ENCODE data around the gene ATP8B3. TPM values are rescaled to one million over a fixed set of nuclear protein-coding genes. Genes with fewer than 3 reads are reported as not detected.

ATP8B3 gene
- total RNA-seq, 1 donor from 2014 or later = 2.5 TPM

DNA sequence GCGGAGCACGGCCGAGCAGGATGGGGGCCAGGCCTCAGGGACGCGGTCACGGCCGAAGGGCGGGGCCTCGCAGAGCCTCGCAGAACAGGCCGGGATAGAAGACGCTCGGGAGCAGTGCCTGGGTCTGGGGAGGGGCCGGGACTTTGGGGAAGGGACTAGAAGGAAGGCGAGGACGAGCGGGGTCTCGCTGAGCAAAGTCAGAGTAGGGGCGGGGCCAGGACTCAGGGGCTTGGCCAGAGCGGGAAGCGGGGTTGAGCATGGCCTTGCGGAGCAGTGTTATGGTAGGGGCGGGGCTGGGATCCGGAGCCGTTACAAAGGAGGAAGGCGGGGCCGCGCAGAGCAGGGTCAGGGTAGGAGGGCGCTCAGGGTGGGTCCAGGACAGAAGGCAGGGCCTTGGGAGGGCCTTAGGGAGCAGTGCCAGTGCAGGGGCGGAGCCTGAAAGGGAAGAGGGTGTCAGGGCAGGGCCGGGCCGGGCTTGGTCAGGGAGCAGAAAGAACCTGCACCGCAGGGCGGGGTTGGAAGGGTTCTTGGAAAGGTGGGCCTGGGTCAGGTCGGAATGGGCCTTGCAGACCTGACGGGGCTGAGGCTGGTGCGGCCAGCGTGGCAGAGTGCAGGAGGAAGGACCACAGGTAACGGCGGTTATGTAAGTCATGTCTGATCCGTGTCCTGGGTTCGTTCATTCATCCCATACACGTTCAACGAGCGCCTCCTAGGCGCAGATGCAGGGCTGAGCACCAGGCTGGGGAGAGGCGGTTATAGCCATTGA lies 533 bp upstream of the ATP8B3 start:
- H3K9me3 Mint-ChIP-seq (ENCODE audit: unreplicated experiment) = peaks cover 8% of the 10 kb centered on the region
- TF ChIP-seq, protein P1, sequence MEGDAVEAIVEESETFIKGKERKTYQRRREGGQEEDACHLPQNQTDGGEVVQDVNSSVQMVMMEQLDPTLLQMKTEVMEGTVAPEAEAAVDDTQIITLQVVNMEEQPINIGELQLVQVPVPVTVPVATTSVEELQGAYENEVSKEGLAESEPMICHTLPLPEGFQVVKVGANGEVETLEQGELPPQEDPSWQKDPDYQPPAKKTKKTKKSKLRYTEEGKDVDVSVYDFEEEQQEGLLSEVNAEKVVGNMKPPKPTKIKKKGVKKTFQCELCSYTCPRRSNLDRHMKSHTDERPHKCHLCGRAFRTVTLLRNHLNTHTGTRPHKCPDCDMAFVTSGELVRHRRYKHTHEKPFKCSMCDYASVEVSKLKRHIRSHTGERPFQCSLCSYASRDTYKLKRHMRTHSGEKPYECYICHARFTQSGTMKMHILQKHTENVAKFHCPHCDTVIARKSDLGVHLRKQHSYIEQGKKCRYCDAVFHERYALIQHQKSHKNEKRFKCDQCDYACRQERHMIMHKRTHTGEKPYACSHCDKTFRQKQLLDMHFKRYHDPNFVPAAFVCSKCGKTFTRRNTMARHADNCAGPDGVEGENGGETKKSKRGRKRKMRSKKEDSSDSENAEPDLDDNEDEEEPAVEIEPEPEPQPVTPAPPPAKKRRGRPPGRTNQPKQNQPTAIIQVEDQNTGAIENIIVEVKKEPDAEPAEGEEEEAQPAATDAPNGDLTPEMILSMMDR (IDR thresholded peaks at IDR 0.05; ENCODE audit: partially characterized antibody, unreplicated experiment) = no peak

DNA sequence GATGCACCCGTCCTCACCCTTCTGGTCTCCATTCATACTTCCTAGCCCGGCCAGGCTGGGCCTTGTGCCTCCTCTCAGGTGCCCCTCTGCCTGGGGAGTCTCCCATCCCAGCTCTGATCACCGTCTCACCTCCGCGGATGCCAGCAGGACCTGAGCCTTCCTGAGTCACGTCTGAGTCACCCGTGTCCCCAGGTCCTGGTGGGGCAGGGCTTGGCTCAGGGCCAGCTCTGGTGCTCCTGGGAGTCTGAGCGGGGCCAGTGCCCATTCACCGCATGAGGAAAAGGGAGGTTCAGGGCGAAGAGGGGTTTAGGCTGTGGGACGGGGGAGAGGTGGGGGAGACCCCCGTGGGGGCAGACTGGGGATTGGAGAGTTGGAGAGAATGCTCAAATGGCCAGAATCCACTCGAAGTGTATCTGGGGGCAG lies 593 bp downstream of the ATP8B3 start:
- Mint-ChIP-seq H3K27ac (ENCODE audit: unreplicated experiment) (no peak overlapping the region), H3K36me3 (ENCODE audit: unreplicated experiment) (no peaks in the 10 kb centered on the region), H3K4me1 (ENCODE audit: low read depth, unreplicated experiment) (peaks cover 2% of the 10 kb centered on the region), H3K27me3 (ENCODE audit: unreplicated experiment) (peaks cover 11% of the 10 kb centered on the region), H3K4me3 (ENCODE audit: unreplicated experiment) (no peak overlapping the region), H3K9me3 (ENCODE audit: unreplicated experiment) (peaks cover 8% of the 10 kb centered on the region)
- peak; percentile 21 for DNase-seq
- TF ChIP-seq, protein P1 (IDR thresholded peaks at IDR 0.05; ENCODE audit: partially characterized antibody, unreplicated experiment) = no peak

More for the DNA sequence above, 533 bp upstream of the ATP8B3 start:
- peak; percentile 94 for DNase-seq
- Mint-ChIP-seq H3K4me1 (ENCODE audit: low read depth, unreplicated experiment) (peaks cover 2% of the 10 kb centered on the region), H3K4me3 (ENCODE audit: unreplicated experiment) (peak overlapping the region; percentile 93), H3K27ac (ENCODE audit: unreplicated experiment) (peak overlapping the region; percentile 89), H3K27me3 (ENCODE audit: unreplicated experiment) (peaks cover 11% of the 10 kb centered on the region), H3K36me3 (ENCODE audit: unreplicated experiment) (no peaks in the 10 kb centered on the region)

DNA sequence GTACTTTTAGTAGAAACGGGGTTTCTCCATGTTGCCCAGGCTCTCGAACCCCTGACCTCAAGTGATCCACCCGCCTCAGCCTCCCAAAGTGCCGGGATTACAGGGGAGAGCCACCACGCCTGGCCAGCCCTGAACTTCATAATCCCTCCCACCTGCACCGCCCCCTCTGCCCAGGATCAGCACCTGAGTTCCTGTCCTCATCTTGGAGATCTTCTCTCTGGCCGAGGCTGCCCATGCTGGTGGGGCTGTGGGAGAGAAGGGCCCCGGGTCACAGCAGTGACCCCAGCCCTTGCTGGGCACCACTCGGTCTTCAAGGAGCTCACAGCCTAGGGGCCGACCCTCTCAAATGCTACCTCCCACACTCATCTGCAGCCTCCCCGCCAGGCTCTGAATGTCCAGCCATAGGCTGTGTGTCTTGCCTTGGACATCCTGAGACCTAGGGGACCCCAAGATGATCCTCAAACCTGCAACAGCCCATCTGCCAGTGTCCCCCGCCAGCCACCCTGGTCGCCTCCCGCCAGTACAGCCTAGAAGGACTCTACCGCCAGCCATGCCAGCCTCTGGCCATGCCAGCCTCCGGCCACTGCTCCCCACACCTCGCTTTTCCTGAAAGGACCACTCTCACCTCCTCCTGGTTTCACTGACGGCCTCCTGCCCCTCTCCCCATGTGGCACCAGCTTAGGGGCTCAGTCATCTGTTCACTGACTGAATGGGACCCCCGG lies 1.5 kb downstream of the ATP8B3 start:
- peak; percentile 15 for DNase-seq
- H3K27me3 Mint-ChIP-seq (ENCODE audit: unreplicated experiment) = peaks cover 11% of the 10 kb centered on the region
- H3K36me3 Mint-ChIP-seq (ENCODE audit: unreplicated experiment) = no peaks in the 10 kb centered on the region
- H3K9me3 Mint-ChIP-seq (ENCODE audit: unreplicated experiment) = peaks cover 8% of the 10 kb centered on the region
- H3K27ac Mint-ChIP-seq (ENCODE audit: unreplicated experiment) = no peak overlapping the region
- peaks cover 2% of the 10 kb centered on the region for H3K4me1 Mint-ChIP-seq (ENCODE audit: low read depth, unreplicated experiment)
- no peak overlapping the region for H3K4me3 Mint-ChIP-seq (ENCODE audit: unreplicated experiment)
- TF ChIP-seq, protein P1 (IDR thresholded peaks at IDR 0.05; ENCODE audit: partially characterized antibody, unreplicated experiment) = no peak

DNA sequence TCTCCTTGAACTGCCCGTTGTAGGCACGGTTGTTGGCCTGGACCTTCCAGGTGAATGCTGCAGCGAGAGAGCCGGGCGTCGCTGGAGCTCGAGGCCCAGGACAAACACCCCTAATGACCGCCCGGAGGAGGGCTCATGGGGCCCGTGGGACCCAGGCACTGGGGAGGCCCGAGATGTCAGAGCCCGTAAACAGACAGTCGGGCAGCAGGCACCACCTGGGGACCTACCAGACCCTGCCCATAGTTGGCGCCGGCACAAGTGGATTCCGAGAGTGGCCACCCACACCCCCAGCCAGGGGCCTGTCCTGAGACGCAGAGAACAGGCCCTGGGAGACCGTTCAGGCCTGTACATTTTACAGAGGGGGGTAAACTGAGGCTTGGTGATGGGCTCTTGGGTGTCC lies 2.4 kb downstream of the ATP8B3 start:
- peaks cover 2% of the 10 kb centered on the region for H3K4me1 Mint-ChIP-seq (ENCODE audit: low read depth, unreplicated experiment)
- TF ChIP-seq, protein P1 (IDR thresholded peaks at IDR 0.05; ENCODE audit: partially characterized antibody, unreplicated experiment) = no peak
- peaks cover 11% of the 10 kb centered on the region for H3K27me3 Mint-ChIP-seq (ENCODE audit: unreplicated experiment)
- peak; percentile 18 for DNase-seq
- H3K27ac Mint-ChIP-seq (ENCODE audit: unreplicated experiment) = no peak overlapping the region
- no peaks in the 10 kb centered on the region for H3K36me3 Mint-ChIP-seq (ENCODE audit: unreplicated experiment)
- no peak overlapping the region for H3K4me3 Mint-ChIP-seq (ENCODE audit: unreplicated experiment)
- peaks cover 8% of the 10 kb centered on the region for H3K9me3 Mint-ChIP-seq (ENCODE audit: unreplicated experiment)

DNA sequence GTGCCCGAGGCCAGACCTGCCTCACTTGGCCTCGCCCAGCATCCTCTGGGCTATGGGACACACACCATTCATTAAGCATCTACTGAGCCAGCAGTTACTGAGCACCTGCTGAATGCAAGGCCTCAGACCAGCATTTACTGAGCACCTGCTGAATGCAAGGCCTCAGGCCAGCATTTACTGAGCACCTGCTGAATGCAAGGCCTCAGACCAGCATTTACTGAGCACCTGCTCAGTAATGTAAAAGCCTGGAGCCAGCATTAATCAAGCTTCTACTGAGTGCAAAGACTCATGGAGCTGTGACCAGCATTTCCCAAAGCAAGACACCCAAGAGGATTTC lies 3.7 kb downstream of the ATP8B3 start:
- no peaks in the 10 kb centered on the region for H3K36me3 Mint-ChIP-seq (ENCODE audit: unreplicated experiment)
- H3K4me1 Mint-ChIP-seq (ENCODE audit: low read depth, unreplicated experiment) = peaks cover 2% of the 10 kb centered on the region
- H3K9me3 Mint-ChIP-seq (ENCODE audit: unreplicated experiment) = peaks cover 8% of the 10 kb centered on the region
- no peak for DNase-seq
- H3K27ac Mint-ChIP-seq (ENCODE audit: unreplicated experiment) = no peak overlapping the region
- peaks cover 9% of the 10 kb centered on the region for H3K27me3 Mint-ChIP-seq (ENCODE audit: unreplicated experiment)
- TF ChIP-seq, protein P1 (IDR thresholded peaks at IDR 0.05; ENCODE audit: partially characterized antibody, unreplicated experiment) = no peak
- H3K4me3 Mint-ChIP-seq (ENCODE audit: unreplicated experiment) = no peak overlapping the region
